ENCODE data around the gene MAD1L1. TPM values are rescaled to one million over a fixed set of nuclear protein-coding genes. Genes with fewer than 3 reads are reported as not detected.

MAD1L1 gene
- polyA plus RNA-seq, 6 donors from 2014 or later, result 109 to 209 (median 158) TPM

DNA sequence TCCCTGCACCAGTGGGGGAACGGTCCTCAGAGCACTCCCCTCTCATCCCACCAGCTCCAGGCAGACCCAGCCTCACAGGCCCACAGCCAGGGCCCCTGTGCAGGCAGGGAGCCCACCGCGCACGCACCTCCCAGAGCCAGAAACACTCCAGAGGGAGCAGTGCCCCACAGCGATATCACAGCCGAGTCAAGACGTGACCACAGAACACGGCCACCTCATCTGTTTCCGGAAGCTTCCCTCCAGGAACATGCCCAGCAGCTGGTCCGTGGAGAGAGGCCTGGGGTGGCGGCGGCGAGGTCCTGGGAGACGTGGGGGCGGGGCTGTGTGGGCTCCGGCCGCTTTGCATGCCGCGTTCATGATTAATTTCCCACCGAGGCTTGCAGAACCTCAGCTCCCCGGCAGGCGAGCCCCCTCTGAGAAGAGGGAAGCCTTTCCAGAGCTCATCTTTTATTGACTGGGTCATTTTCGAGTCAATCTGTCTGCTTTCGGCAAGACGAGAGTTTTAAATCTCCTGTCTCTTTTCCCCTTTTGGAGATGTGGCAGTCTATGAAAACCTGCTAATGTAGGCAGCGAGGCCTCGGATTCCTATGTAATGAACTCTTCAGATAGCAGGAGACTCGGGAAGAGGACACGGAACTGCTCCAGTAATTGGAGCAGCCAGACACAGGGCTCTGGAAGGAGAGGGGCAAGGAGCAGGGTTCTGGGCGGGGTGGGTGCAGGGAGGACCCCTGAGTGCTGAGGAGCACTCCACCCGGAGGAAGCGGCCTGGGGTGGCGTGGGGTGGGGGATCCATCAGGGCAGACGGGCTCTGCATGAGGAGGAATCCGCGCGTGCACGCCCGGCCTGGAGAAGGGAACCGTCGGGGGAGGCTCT, 319.9 kb downstream of the MAD1L1 start:
- peak overlapping the region in 5 of 6 donors; percentile 7 to 92 (median 50) for H3K27ac Mint-ChIP-seq
- peaks cover 0 to 15% of the 10 kb centered on the region in 2 donors for H3K36me3 Mint-ChIP-seq
- ATAC-seq (ENCODE audit: low read depth in 2 of 2) (peak; percentile 24 to 50), DNase-seq (no peak)
- no peaks in the 10 kb centered on the region for H3K27me3 Mint-ChIP-seq
- H3K9me3 Mint-ChIP-seq, result no peaks in the 10 kb centered on the region
- peak overlapping the region in 2 of 8 donors; percentile 15 to 35 for H3K4me3 Mint-ChIP-seq
- peaks cover 12 to 26% (median 14%) of the 10 kb centered on the region in 3 donors for H3K4me1 Mint-ChIP-seq

DNA sequence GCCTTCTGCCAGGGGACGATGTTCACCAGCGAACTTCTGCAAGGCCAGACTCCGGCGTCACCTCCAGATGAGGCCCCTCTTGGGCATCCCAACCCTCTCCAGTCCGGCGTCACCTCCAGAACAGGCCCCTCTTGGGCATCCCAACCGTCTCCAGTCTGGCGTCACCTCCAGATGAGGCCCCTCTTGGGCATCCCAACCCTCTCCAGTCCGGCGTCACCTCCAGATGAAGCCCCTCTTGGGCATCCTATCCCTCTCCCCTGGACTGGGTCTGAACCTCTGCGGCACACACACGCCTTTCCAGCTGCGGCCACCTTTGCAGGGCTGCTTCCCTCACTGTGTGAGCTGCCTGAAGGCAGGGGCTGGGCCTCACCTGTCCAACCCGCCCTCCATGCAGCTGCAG, 321.2 kb downstream of the MAD1L1 start:
- Mint-ChIP-seq H3K36me3 (peaks cover 0 to 14% of the 10 kb centered on the region in 2 donors), H3K27ac (peak overlapping the region in 2 of 6 donors; percentile 56 to 66), H3K4me1 (peaks cover 14 to 20% (median 16%) of the 10 kb centered on the region in 3 donors), H3K9me3 (no peaks in the 10 kb centered on the region), H3K4me3 (no peak overlapping the region), H3K27me3 (no peaks in the 10 kb centered on the region)
- DNase-seq, result no peak
- ATAC-seq (ENCODE audit: low read depth in 2 of 2), result no peak

DNA sequence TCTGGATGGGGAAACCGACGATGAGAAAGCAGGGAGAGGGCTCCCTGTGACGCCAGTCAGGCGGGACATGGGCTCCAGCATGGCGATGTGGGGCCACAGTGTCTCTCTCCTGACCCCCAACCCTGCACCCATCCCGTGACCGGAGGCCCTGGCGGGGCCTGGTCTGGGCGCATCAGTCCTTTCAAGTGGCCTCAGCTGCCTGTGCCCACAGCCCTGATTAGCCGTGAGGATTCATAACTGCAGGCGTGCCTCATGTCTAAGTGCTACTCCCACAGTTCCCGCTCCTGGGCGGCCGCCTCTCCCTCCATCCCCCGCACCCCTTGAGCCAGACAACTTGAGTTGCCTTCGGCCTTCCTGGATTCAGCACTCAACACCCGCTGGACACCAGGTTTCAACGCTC, 321.9 kb downstream of the MAD1L1 start:
- Mint-ChIP-seq H3K27ac (peak overlapping the region in 5 of 6 donors; percentile 45 to 74 (median 49)), H3K9me3 (no peaks in the 10 kb centered on the region), H3K4me3 (no peak overlapping the region), H3K4me1 (peaks cover 13 to 19% (median 19%) of the 10 kb centered on the region in 3 donors), H3K36me3 (peaks cover 0 to 7% of the 10 kb centered on the region in 2 donors), H3K27me3 (no peaks in the 10 kb centered on the region)
- DNase-seq (no peak), ATAC-seq (ENCODE audit: low read depth in 2 of 2) (no peak)

DNA sequence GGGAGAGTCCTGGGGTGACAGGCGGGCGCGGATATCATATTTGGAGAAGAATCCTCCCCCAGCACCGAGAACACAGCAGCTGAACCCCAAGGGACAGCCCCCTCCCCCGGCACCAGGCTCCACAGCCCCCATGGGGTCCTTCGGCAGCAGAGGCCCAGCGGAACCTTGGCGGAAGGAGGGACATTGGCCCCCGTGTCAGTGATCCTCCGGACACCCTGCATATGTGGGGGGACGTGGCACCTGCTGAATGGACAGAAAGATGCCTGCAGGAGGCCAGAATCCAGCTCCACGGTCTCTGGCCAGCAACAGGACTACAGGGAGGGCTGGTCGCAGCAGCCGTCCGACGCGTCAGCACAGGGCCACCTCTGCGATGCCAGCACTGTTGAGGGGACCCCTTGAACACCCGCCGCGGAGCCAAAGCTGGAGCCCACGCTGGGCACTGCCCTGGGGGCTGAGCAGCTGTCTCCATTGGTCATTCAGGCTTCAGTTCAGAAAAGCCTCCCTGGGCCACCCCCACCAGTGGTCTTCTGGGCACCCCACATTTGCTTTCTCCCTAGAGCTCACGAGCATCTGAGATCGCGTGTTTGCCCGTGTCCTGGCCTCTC, 322.6 kb downstream of the MAD1L1 start:
- no peak for ATAC-seq (ENCODE audit: low read depth in 2 of 2)
- no peaks in the 10 kb centered on the region for H3K27me3 Mint-ChIP-seq
- peaks cover 0 to 7% of the 10 kb centered on the region in 2 donors for H3K36me3 Mint-ChIP-seq
- no peaks in the 10 kb centered on the region for H3K9me3 Mint-ChIP-seq
- H3K27ac Mint-ChIP-seq, result peak overlapping the region in 1 of 6 donors; percentile 70
- peaks cover 13 to 19% (median 19%) of the 10 kb centered on the region in 3 donors for H3K4me1 Mint-ChIP-seq
- H3K4me3 Mint-ChIP-seq, result no peak overlapping the region
- no peak for DNase-seq

DNA sequence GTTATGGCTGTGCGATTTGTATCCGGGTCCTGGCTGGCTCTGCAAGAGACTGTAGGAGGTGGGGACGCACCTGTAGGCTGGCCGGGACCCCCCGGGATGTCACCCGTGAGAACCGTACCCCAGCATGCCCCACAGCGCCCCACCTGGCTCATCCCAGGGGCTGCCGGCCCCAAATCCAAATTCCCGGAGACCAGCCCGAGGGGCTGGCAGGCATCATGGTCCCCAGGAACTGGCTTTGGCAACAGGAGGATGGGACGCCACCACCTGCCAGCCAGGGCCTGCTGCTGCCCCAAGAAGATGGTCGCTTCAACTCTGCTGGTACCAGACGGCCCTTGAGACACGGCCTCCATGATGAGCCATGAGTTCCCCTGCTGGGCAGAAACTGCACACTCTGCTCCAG, 323.3 kb downstream of the MAD1L1 start:
- no peak for ATAC-seq (ENCODE audit: low read depth in 2 of 2)
- Mint-ChIP-seq H3K27me3 (no peaks in the 10 kb centered on the region), H3K4me1 (peaks cover 13 to 19% (median 19%) of the 10 kb centered on the region in 3 donors), H3K27ac (peak overlapping the region in 2 of 6 donors; percentile 16 to 24), H3K36me3 (peaks cover 0 to 7% of the 10 kb centered on the region in 2 donors), H3K9me3 (no peaks in the 10 kb centered on the region), H3K4me3 (peak overlapping the region in 1 of 8 donors; percentile 42)
- DNase-seq, result no peak

DNA sequence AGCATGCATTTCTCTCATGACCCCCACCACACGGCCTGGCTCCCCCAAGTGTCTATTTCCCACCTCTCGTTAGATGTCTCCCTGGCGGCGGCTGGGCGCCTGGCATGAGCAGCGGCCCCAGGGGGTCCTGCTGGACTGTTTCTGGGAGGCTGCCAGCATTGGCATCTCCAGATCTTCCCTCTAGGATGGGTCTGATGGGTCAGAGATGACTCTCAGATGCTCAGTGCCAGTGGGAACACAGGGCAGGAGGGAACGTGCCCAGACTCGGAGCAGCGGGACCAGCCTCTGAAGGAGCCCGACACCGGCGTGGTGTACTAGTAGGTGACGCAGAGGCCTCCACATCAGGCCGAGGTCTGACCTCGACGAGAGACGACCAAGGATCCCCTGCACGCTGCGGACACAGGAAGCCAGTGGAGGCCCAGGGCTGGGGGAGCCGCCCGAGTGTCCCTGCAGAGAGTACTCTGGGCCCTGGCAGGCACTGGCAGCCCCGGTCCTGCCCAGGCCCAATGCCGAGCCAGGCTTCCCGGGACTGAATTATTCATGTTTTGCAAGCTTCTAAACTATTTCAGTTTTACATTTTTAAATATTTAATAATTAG, 323.8 kb downstream of the MAD1L1 start:
- H3K9me3 Mint-ChIP-seq, result no peaks in the 10 kb centered on the region
- H3K27me3 Mint-ChIP-seq, result no peaks in the 10 kb centered on the region
- peak overlapping the region in 2 of 6 donors; percentile 28 to 56 for H3K27ac Mint-ChIP-seq
- H3K4me1 Mint-ChIP-seq, result peaks cover 13 to 19% (median 19%) of the 10 kb centered on the region in 3 donors
- ATAC-seq (ENCODE audit: low read depth in 2 of 2), result no peak
- peaks cover 0 to 7% of the 10 kb centered on the region in 2 donors for H3K36me3 Mint-ChIP-seq
- H3K4me3 Mint-ChIP-seq, result peak overlapping the region in 1 of 8 donors; percentile 75
- DNase-seq, result no peak

DNA sequence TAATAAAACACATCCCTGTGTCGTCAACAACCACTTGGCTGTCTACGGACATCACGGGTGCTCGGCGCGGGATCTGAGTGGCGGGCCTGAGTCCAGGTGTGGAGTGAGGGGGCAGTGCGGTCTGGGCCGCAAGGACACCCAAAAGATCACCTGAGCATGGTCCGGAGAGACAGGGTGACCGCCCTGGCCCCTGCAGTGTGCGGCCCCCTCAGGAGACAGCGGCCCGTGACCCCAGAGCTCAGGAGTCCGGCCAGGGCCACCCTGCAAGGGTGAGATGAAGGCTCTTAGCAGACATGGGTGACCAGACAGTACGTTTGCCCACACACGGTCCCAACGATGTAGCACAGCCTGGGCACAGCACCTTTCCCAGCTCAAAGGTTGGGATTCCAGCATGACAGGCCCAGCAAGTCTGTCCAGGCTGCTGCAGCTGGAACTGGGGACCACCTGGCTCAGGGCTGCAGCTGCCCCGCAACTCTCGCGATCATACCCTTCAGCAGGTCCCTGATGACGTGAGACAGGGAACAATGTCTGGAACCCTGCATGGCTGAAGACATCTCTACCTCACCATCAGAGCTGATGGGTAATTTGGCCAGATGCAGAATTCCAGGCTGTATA, 324.9 kb downstream of the MAD1L1 start:
- Mint-ChIP-seq H3K4me3 (peak overlapping the region in 1 of 8 donors; percentile 35), H3K9me3 (no peaks in the 10 kb centered on the region), H3K27me3 (no peaks in the 10 kb centered on the region), H3K36me3 (peaks cover 0 to 2% of the 10 kb centered on the region in 2 donors), H3K27ac (peak overlapping the region in 2 of 6 donors; percentile 11 to 77), H3K4me1 (peaks cover 9 to 15% (median 15%) of the 10 kb centered on the region in 3 donors)
- ATAC-seq (ENCODE audit: low read depth in 2 of 2) (no peak), DNase-seq (no peak)

DNA sequence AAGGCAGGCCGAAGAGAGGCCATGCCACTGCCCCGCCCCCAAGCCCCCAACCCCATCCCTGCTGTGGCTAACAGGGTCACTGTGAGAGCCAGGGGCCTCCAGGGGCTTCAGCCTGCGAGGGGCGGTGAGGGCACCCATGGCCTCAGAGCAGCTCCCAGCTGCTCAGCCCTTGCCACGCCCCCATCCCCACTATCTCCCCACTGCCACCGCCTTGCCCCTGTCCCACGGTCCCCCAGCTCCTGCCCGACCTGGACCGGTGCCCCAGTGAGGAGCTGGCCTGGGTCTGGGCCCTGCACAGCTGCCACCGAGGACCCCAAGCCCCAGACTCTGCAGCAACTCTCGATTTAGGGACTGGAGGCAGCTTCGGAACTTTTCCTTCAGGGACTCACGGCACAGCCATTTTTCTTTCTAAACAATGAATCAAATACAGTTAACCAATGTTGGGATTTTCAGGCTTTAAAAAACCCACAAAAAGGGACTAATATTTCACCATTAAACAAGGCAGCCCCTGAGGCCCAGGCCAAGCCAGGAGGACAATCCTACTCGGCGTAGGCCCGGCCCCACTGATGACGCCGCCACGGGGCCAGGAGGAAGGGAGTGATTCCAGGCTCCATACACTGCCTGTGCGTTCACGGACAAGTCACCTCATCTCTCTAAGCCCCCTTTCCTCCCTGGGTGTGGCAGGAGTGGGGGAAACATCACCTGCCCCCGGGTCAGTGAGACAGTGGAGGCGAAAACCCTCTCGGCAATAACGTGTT, 325.6 kb downstream of the MAD1L1 start:
- Mint-ChIP-seq H3K36me3 (no peaks in the 10 kb centered on the region), H3K27me3 (no peaks in the 10 kb centered on the region), H3K4me1 (peaks cover 9 to 14% (median 13%) of the 10 kb centered on the region in 3 donors), H3K4me3 (peak overlapping the region in 1 of 8 donors; percentile 35), H3K9me3 (no peaks in the 10 kb centered on the region), H3K27ac (peak overlapping the region in 1 of 6 donors; percentile 15)
- ATAC-seq (ENCODE audit: low read depth in 2 of 2), result peak in 1 of 2 donors; percentile 21
- no peak for DNase-seq

DNA sequence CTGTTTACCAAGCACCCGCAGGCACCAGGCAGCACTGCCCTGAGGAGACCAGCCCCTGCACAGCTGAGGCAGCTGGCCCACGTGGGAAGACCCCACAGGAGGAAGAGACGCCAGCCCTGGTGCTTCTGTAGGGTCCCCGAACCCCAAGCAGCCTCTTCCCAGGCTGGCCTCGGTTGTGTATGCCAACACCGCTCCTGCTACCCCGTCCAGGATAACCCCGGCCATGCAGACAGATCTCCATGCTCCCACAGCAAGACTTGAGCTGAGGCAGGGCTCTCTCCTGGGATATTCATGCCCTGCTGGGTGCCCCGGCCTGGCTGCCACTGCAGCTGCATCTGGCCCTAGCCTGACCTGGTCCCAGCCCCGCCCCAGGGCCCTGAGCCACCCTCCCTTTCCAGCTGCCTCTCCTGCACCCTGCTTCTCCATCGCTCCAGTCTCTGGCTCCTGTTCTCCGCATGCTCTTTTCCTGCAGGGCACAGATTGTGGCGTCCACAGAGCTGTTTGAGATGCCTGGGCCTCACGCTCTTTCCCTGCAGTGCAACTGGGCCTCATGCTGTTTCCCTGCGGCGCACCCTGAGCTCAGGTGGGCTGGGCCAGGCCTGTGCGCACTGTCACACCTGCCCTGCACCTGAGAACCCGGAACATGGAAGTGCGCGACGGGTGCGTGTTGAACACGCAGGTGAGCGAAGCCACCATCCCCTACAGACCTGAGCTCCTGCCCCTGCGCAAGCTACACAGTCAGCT, 326.5 kb downstream of the MAD1L1 start:
- DNase-seq (no peak), ATAC-seq (ENCODE audit: low read depth in 2 of 2) (peak in 1 of 2 donors; percentile 22)
- Mint-ChIP-seq H3K4me1 (peaks cover 6 to 14% (median 8%) of the 10 kb centered on the region in 3 donors), H3K27ac (peak overlapping the region in 3 of 6 donors; percentile 5 to 88 (median 59)), H3K36me3 (no peaks in the 10 kb centered on the region), H3K4me3 (peak overlapping the region in 2 of 8 donors; percentile 30 to 35), H3K27me3 (no peaks in the 10 kb centered on the region), H3K9me3 (no peaks in the 10 kb centered on the region)

DNA sequence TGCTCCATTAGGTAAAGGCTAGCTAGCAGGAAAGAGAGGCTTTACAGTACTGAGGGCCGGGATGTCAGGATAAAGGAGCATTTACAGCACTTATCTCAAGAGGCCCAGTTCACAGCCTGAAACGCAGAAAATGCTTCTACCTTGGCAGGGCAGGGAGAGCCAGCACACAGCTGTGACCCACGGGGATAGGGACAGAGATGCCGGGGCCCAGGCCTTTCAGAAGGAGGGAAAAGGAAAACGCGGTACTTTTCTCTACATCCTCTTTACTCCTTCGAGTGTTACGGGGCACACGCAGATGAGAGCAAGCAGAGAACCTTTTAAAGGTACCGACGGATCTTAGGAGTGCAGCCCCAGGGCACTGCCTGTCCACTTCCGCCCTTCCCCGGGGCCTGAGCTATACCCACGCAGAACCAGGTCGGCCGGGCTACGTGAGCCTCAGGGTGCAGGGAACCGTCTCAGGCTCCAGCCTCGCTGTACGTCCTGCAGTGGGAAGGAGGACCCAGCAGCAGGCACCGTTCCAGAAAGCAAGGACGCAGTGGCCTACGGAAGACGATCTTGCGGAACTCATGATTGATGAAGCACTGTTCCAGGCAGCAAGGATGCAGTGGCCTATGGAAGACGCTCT, 330.4 kb downstream of the MAD1L1 start:
- peaks cover 9 to 18% (median 10%) of the 10 kb centered on the region in 3 donors for H3K4me1 Mint-ChIP-seq
- H3K4me3 Mint-ChIP-seq, result no peak overlapping the region

DNA sequence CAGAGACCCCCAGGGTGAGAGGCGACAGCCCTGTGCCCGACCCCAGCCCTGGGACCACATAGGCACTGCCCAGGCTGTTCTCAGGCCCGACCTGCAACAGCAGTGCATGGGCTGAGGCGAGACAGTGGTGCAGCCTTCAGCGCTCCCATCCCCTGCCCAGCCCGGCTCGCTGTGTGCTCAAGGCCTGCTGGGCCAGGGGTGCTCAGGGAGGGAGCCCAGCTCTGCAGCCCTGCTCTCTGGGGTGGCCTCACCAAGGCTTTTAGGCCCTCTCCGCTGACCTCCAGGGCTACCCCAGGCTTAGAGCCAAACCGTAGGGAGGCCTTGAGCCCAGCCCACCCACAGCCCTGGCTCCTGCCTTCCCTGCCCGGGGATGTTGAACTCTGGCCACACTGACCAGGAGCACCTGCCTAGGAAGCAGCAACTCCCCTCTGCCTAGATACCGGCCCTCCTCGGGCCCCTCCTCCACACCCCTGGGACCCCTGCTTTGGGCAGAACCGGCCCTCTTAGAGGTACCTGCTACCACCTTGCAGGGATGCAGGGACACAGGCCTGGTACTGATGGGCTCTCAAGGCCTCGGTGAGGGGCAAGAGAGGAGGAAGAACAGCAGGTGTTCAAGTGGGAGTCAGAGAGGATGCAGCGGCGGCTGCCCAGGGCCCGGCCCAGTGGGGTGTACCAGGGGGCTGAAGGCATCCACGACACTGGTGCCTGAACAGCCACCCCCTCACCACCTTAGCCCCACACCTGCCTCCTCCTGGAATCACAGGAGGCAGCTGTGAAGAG, 331.1 kb downstream of the MAD1L1 start:
- Mint-ChIP-seq H3K36me3 (peaks cover 0 to 5% of the 10 kb centered on the region in 2 donors), H3K27me3 (no peaks in the 10 kb centered on the region), H3K27ac (peak overlapping the region in 4 of 6 donors; percentile 63 to 83 (median 74)), H3K9me3 (no peaks in the 10 kb centered on the region), H3K4me1 (peaks cover 8 to 20% (median 9%) of the 10 kb centered on the region in 3 donors), H3K4me3 (no peak overlapping the region)
- ATAC-seq (ENCODE audit: low read depth in 2 of 2) (no peak), DNase-seq (no peak)

More for the DNA sequence above, 330.4 kb downstream of the MAD1L1 start:
- H3K36me3 Mint-ChIP-seq, result no peaks in the 10 kb centered on the region
- no peaks in the 10 kb centered on the region for H3K27me3 Mint-ChIP-seq
- peak overlapping the region in 2 of 6 donors; percentile 38 to 79 for H3K27ac Mint-ChIP-seq
- no peak for ATAC-seq (ENCODE audit: low read depth in 2 of 2)
- H3K9me3 Mint-ChIP-seq, result no peaks in the 10 kb centered on the region
- DNase-seq, result no peak

Measured in naive B cell (primary cell).